Mucosa of gallbladder (tissue), 1 donor: Measurements from ENCODE around the gene PDK1. TPM values are rescaled to one million over a fixed set of nuclear protein-coding genes. Genes with fewer than 3 reads are reported as not detected.

Source experiments
- DNase-seq: peaks from one replicate; pipeline ENCODE4 v3.0.0-alpha.2; 2020; ENCODE audit warnings: low spot score
- total RNA-seq: library from RNA; stranded (reverse); gene quantifications from one replicate; pipeline ENCODE4 v1.2.1, GENCODE V29; 2021
- donor health status: DM: no; HTN: no; CAD: no.

Gene PDK1
- total RNA-seq, 1 donor from 2014 or later: 17.7 TPM

GRCh38 chr2:172642301-172643020, 86.6 kb downstream of the PDK1 start:
- DNase-seq: no peak

GRCh38 chr2:172643142-172643541, 87.3 kb downstream of the PDK1 start:
- DNase-seq: no peak

- no peak for DNase-seq
Measured at GRCh38 chr2:172647439-172647838, 91.5 kb downstream of the PDK1 start.

- DNase-seq: no peak
Measured at GRCh38 chr2:172655091-172655837, 99.4 kb downstream of the PDK1 start.

GRCh38 chr2:172655838-172656573, 100.1 kb downstream of the PDK1 start:
- no peak for DNase-seq

Other genes starting within 250 kb of the PDK1 start
- 71.4 TPM for gene ITGA6, start 128.5 kb upstream of the PDK1 start, total RNA-seq
- 6.4 TPM for gene RAPGEF4, start 179.8 kb downstream of the PDK1 start, total RNA-seq